Measurements from ENCODE around the gene SEC24B. TPM values are rescaled to one million over a fixed set of nuclear protein-coding genes. Genes with fewer than 3 reads are reported as not detected.

The SEC24B gene
- total and polyA plus RNA-seq, 10 of the 15 experiments (the other 5 are each of a cell fraction or from before 2014, with no cell fraction given): 6.4 to 43.2 (median 16.0) TPM

- TF ChIP-seq RAD21 (IDR thresholded peaks at IDR 0.05; ENCODE audit: insufficient read depth, low read depth, low read length) (no peak), SIN3A (IDR thresholded peaks at IDR 0.05; ENCODE audit: low read depth, low read length) (no peak)
Measured at GRCh38 chr4:109389369-109390114, 44.1 kb upstream of the SEC24B start (continued).

GRCh38 chr4:109390115-109390768 is 43.4 kb upstream of the SEC24B start:
- ChIA-PET CTCF (no interaction called here), SMC1A (ENCODE audit: uncharacterized antibody, unreplicated experiment) (interaction anchor here (0.9 kb wide), 1 partner anchor 13 kb away, joined by 3 read pairs; no protein-coding TSS in a partner anchor), RAD21 (ENCODE audit: unreplicated experiment) (no interaction called here), POLR2A (no interaction called here)
- H3K79me2 ChIP-seq (ENCODE audit: control insufficient read depth, insufficient read depth, low read length): no peaks in the 10 kb centered on the region
- in situ Hi-C loops (cut with MboI) (no loop called here), intact Hi-C loops (cut with micrococcal nuclease; ENCODE audit: unreplicated experiment) (no loop called here)
- H4K20me1 ChIP-seq (ENCODE audit: control insufficient read depth, insufficient read depth): no peaks in the 10 kb centered on the region
- peak overlapping the region; percentile 42; the same call in 1 of the 2 replicates for H3K27ac ChIP-seq (ENCODE audit: control insufficient read depth, insufficient read depth)
- no peak for TF ChIP-seq EED (IDR thresholded peaks at IDR 0.05; ENCODE audit: low read depth)
- H3K4me3 ChIP-seq: no peak overlapping the region
- ATAC-seq (peak; percentile 69), FAIRE-seq (peak; percentile 77), DNase-seq (ENCODE audit: low read depth, low spot score) (no peak)
- H3K9me3 ChIP-seq (replicated peaks; ENCODE audit: control insufficient read depth, insufficient read depth, low read length): no peaks in the 10 kb centered on the region
- no peaks in the 10 kb centered on the region for H3K27me3 ChIP-seq (replicated peaks in 1 of 2; ENCODE audit: control insufficient read depth in 2 of 2, insufficient read depth in 2 of 2, low read length in 1 of 2)
- peak overlapping the region; percentile 30; the same call in 1 of the 2 replicates for H2AFZ ChIP-seq (ENCODE audit: control insufficient read depth, low read depth, low read length)
- H3K36me3 ChIP-seq (ENCODE audit: control insufficient read depth in 2 of 2, insufficient read depth in 2 of 2, low read length in 1 of 2): no peaks in the 10 kb centered on the region
- H3K9ac ChIP-seq (ENCODE audit: control insufficient read depth, insufficient read depth, low read length): no peak overlapping the region
- peaks cover 17% of the 10 kb centered on the region for H3K4me1 ChIP-seq (ENCODE audit: control insufficient read depth, insufficient read depth, low read length)
- BruUV-seq (replicated peaks): no TSS peak
- H3K4me2 ChIP-seq (ENCODE audit: control insufficient read depth, insufficient read depth): 0 out of 2 replicates have a peak overlapping the region, but pooled peaks have one; percentile 4

- ChIA-PET CTCF (interaction anchor here (0.6 kb wide), 1 partner anchor 9 kb away, joined by 3 read pairs; no protein-coding TSS in a partner anchor), POLR2A (interaction anchor here (0.6 kb wide), 2 partner anchors 174 to 375 kb away, joined by 3 to 5 read pairs; no protein-coding TSS in a partner anchor)
- no peaks in the 10 kb centered on the region for H3K36me3 ChIP-seq (ENCODE audit: control insufficient read depth in 2 of 2, insufficient read depth in 2 of 2, low read length in 1 of 2)
- TF ChIP-seq NR2F1 (conservative IDR thresholded peaks at IDR 0.05): no peak
- TF ChIP-seq KAT2A (conservative IDR thresholded peaks at IDR 0.05; ENCODE audit: control insufficient read depth, low read depth, low read length): no peak
- TF ChIP-seq YY1 (IDR thresholded peaks at IDR 0.05; ENCODE audit: low read depth, low read length): no peak
- no peak for TF ChIP-seq ESRRA (IDR thresholded peaks at IDR 0.05; ENCODE audit: low read length)
- no peak for TF ChIP-seq EED (IDR thresholded peaks at IDR 0.05; ENCODE audit: low read depth)
- no peak for TF ChIP-seq STAT3 (IDR thresholded peaks at IDR 0.05; ENCODE audit: low read depth, low read length)
- TF ChIP-seq SRF (IDR thresholded peaks at IDR 0.05; ENCODE audit: low read depth in 2 of 2, low read length in 2 of 2): no peak
- TF ChIP-seq IRF3 (IDR thresholded peaks at IDR 0.05): no peak
- no peak for TF ChIP-seq TBL1XR1 (IDR thresholded peaks at IDR 0.05; ENCODE audit: low read depth, low read length)
- TF ChIP-seq SIX5 (IDR thresholded peaks at IDR 0.05; ENCODE audit: low read depth, low read length, severe bottlenecking): no peak
- TF ChIP-seq TCF3 (IDR thresholded peaks at IDR 0.05; ENCODE audit: borderline replicate concordance, insufficient read depth, low read depth, low read length): no peak
- no peak for TF ChIP-seq RAD21 (IDR thresholded peaks at IDR 0.05; ENCODE audit: insufficient read depth, low read depth, low read length)
- TF ChIP-seq CEBPB (IDR thresholded peaks at IDR 0.05; ENCODE audit: borderline replicate concordance in 1 of 2, low read depth in 2 of 2, low read length in 2 of 2): no peak
- no peak for TF ChIP-seq PAX8 (IDR thresholded peaks at IDR 0.05)
Measured at GRCh38 chr4:109395694-109396093, 37.9 kb upstream of the SEC24B start.

More at GRCh38 chr4:109395694-109396093, 37.9 kb upstream of the SEC24B start:
- in situ Hi-C loops (cut with MboI): no loop called here
- 53% methylated on average over 10 of the region's 10 CpGs for WGBS (ENCODE audit: insufficient coverage, insufficient replicate concordance, low lambda C conversion rate, missing lambda C conversion rate)
- ATAC-seq: no peak
- Histone ChIP-seq H3K4me2 (ENCODE audit: control insufficient read depth, insufficient read depth) (no peak overlapping the region), H3K9me3 (replicated peaks; ENCODE audit: control insufficient read depth, insufficient read depth, low read length) (no peaks in the 10 kb centered on the region), H3K9ac (ENCODE audit: control insufficient read depth, insufficient read depth, low read length) (no peak overlapping the region), H3K27me3 (replicated peaks in 1 of 2; ENCODE audit: control insufficient read depth in 2 of 2, insufficient read depth in 2 of 2, low read length in 1 of 2) (peaks cover 0 to 2% of the 10 kb centered on the region in 2 experiments; a peak in 1 of 4 replicates), H3K4me1 (ENCODE audit: control insufficient read depth, insufficient read depth, low read length) (peaks cover 3% of the 10 kb centered on the region; the same call in 1 of the 2 replicates), H3K4me3 (no peak overlapping the region), H2AFZ (ENCODE audit: control insufficient read depth, low read depth, low read length) (no peak overlapping the region), H3K27ac (ENCODE audit: control insufficient read depth, insufficient read depth) (no peak overlapping the region), H4K20me1 (ENCODE audit: control insufficient read depth, insufficient read depth) (no peaks in the 10 kb centered on the region), H3K79me2 (ENCODE audit: control insufficient read depth, insufficient read depth, low read length) (no peaks in the 10 kb centered on the region)
- intact Hi-C loops (cut with micrococcal nuclease; ENCODE audit: unreplicated experiment): no loop called here
- ChIA-PET SMC1A (ENCODE audit: uncharacterized antibody, unreplicated experiment) (no interaction called here), RAD21 (ENCODE audit: unreplicated experiment) (no interaction called here)
- FAIRE-seq: no peak
- no peak for DNase-seq (ENCODE audit: low read depth, low spot score)
- BruUV-seq (replicated peaks): no TSS peak
